HG03442 (cell line): Measurements from ENCODE around the gene LRRC3B.
"Not testable (repeated sequence)": the region's sequence is repeated elsewhere in the genome, so short reads cannot be mapped to it uniquely, and the experiment has no call there.

Source experiments
- ATAC-seq: cut with Tn5 transposase; IDR thresholded peaks from one replicate; pipeline ENCODE4 v1.9.1; 2021; ENCODE audit warnings: mild to moderate bottlenecking, moderate library complexity; ENCODE audit not compliant: unreplicated experiment

LRRC3B gene

GRCh38 chr3:26622621-26623418 is at the start of gene LRRC3B:
TSS of gene LRRC3B (plus strand) at chr3:26622772. CDS start at chr3:26709673, 86,901 bp downstream.
- ATAC-seq, result no peak

GRCh38 chr3:26574766-26575165 is 47.8 kb upstream of the LRRC3B start:
- ATAC-seq, result no peak

- ATAC-seq, result no peak
These were observed 43.5 kb upstream of the LRRC3B start for GRCh38 chr3:26579116-26579515.

- ATAC-seq, result no peak
These were observed 35.0 kb upstream of the LRRC3B start for GRCh38 chr3:26587571-26587970.

GRCh38 chr3:26588931-26589330 is 33.6 kb upstream of the LRRC3B start:
- no peak for ATAC-seq

GRCh38 chr3:26589678-26590077 is 32.9 kb upstream of the LRRC3B start:
- ATAC-seq, result no peak

GRCh38 chr3:26590919-26591484 is 31.6 kb upstream of the LRRC3B start:
- ATAC-seq, result no peak

- ATAC-seq, result no peak
These were observed 30.6 kb upstream of the LRRC3B start for GRCh38 chr3:26591926-26592325.

- ATAC-seq, result no peak
These were observed 30.1 kb upstream of the LRRC3B start for GRCh38 chr3:26592451-26592850.

- no peak for ATAC-seq
These were observed 26.2 kb upstream of the LRRC3B start for GRCh38 chr3:26596335-26596734.

GRCh38 chr3:26603311-26603710 is 19.3 kb upstream of the LRRC3B start:
- not testable (repeated sequence) for ATAC-seq

- not testable (repeated sequence) for ATAC-seq
These were observed 18.8 kb upstream of the LRRC3B start for GRCh38 chr3:26603771-26604170.

- ATAC-seq, result no peak
These were observed 8.4 kb upstream of the LRRC3B start for GRCh38 chr3:26614006-26614685.

- ATAC-seq, result no peak
These were observed 1.4 kb upstream of the LRRC3B start for GRCh38 chr3:26621176-26621575.

- no peak for ATAC-seq
These were observed 509 bp upstream of the LRRC3B start for GRCh38 chr3:26621906-26622620.

- ATAC-seq, result no peak
These were observed 1.0 kb downstream of the LRRC3B start for GRCh38 chr3:26623419-26624208.

- ATAC-seq, result no peak
These were observed 1.7 kb downstream of the LRRC3B start for GRCh38 chr3:26624209-26624765.

GRCh38 chr3:26625187-26625586 is 2.6 kb downstream of the LRRC3B start:
- no peak for ATAC-seq

- ATAC-seq, result no peak
These were observed 4.5 kb downstream of the LRRC3B start for GRCh38 chr3:26627080-26627479.

- ATAC-seq, result no peak
These were observed 6.3 kb downstream of the LRRC3B start for GRCh38 chr3:26628915-26629314.
